GM12864 (cell line): ENCODE measurements around the gene CACNB2.

ENCODE experiments used
- DNase-seq: peaks from one replicate; pipeline ENCODE4 v3.0.0-alpha.2; 2011; ENCODE audit warnings: low read depth
- H3K4me3 ChIP-seq: 2 replicates; pipeline ENCODE4 v1.5.1; 2011; ENCODE audit warnings: mild to moderate bottlenecking, low read depth, low read length, control low read depth
- TF ChIP-seq, protein P1 (sequence below): IDR thresholded peaks from 2 replicates; pipeline ENCODE4 v1.5.1; 2011; ENCODE audit warnings: low read depth, mild to moderate bottlenecking, moderate library complexity, low read length, control low read depth, inconsistent platforms; ENCODE audit errors: missing control alignments

Gene CACNB2

DNA sequence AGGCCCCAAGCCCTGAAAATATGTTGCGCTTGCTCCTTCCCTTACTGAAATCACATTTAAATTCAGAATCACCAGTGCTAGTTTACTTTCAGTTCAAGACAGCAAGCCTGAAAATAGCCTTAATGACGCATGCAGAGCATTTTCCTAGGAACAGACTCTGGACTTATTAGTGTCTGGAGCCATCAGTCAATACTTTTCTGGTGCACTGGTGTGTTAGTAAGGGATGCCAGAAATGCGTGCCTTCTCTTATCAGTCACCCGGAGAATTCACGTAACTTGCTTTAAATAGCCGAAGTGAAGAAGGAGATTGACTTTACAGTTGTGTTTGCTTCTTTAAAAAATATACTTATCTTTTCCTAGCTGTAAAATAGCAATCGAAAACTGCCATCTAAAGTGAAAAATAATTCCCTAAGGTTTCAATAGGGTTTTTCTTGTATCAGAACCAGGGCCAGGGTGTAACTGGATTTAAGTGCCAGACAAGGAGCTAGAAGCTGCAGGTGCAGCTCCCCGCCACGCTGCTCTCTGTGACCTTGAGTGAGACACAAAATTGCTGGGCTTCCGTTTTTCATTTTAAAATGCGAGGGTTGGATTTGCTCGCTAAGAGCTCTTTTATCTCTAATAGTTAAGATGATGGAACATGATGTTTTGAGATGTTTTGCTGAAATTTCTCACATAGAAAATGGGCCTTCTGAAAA, 333.3 kb downstream of the CACNB2 start:
- H3K4me3 ChIP-seq: no peak overlapping the region
- no peak for DNase-seq
- TF ChIP-seq, protein P1, sequence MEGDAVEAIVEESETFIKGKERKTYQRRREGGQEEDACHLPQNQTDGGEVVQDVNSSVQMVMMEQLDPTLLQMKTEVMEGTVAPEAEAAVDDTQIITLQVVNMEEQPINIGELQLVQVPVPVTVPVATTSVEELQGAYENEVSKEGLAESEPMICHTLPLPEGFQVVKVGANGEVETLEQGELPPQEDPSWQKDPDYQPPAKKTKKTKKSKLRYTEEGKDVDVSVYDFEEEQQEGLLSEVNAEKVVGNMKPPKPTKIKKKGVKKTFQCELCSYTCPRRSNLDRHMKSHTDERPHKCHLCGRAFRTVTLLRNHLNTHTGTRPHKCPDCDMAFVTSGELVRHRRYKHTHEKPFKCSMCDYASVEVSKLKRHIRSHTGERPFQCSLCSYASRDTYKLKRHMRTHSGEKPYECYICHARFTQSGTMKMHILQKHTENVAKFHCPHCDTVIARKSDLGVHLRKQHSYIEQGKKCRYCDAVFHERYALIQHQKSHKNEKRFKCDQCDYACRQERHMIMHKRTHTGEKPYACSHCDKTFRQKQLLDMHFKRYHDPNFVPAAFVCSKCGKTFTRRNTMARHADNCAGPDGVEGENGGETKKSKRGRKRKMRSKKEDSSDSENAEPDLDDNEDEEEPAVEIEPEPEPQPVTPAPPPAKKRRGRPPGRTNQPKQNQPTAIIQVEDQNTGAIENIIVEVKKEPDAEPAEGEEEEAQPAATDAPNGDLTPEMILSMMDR: no peak

DNA sequence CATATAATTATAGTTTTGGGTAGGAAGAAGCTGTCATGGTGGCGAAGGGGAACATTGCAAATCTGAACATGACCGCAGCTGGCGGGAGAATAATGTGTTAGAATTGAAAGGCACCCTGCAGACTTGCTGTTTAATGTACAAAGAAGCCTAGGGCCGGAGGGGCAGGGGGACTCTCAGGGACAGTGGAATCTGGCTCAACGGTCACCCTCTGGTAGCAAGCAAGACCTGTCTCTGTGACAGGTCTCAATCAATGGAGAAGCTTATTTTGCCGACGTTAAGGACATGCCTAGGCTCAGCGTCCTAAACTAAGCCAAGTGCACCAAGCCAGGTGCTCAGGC, 333.9 kb downstream of the CACNB2 start:
- H3K4me3 ChIP-seq: no peak overlapping the region
- no peak for DNase-seq
- TF ChIP-seq, protein P1: no peak

DNA sequence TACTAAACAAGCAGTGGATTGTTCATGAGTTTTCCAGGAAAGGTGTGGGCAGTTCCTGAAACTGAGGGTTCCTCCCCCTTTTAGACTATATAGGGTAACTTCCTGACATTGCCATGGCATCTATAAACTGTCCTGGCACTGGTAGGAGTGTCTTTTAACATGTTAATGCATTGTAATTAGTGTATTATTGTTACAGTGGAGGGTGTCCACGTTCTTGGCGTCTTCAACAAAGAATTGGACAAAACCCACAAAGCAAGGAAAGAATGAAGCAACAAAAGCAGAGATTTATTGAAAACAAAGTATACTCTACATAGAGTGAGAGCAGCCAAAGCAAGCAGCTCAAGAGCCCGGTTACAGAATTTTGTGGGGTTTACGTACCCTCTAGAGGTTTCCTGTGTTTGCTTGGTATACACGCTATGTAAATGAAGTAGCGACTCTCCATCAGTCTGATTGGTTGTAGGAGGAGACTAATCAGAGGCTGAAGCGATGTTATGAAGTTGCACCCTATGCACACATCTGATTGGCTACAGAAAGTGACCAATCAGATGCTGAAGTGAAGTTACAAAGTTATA, 335.9 kb downstream of the CACNB2 start:
- no peak overlapping the region for H3K4me3 ChIP-seq
- TF ChIP-seq, protein P1: no peak
- no peak for DNase-seq

DNA sequence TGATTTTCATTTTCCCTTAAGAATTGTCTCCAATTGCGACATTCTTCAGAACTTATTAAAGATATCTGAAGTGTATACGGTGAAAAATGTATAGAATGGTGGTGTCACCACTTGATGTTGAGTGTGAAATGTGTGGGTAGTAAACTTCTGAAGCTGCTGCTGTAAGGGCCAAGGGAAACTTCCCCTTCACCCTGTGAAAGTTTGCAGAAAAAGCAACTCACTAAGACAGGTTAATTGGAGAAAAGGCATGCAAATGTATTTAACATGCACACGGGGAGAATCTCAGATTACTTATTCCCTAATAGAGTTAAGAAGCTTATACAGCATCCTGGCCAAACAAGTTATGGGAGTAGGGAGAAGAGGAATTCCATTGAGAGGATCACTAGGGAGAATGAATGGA, 338.1 kb downstream of the CACNB2 start:
- no peak overlapping the region for H3K4me3 ChIP-seq
- TF ChIP-seq, protein P1: no peak
- no peak for DNase-seq

DNA sequence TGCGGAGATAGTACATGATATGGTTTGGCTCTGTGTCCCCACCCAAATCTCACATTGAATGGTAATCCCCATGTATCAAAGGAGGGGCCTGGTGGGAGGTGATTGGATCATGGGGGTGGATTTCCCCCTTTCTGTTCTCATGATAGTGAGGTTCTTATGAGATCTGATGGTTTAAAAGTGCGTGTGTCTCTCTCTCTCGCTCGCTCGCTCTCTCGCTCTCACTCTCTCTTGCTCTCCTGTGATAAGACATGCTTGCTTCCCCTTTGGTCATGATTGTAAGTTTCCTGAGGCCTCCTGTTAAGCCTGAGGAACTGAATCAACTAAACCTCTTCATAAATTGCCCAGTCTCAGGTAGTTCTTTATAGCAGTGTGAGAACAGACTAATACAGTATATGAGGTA, 339.3 kb downstream of the CACNB2 start:
- TF ChIP-seq, protein P1: no peak
- no peak for DNase-seq
- no peak overlapping the region for H3K4me3 ChIP-seq

DNA sequence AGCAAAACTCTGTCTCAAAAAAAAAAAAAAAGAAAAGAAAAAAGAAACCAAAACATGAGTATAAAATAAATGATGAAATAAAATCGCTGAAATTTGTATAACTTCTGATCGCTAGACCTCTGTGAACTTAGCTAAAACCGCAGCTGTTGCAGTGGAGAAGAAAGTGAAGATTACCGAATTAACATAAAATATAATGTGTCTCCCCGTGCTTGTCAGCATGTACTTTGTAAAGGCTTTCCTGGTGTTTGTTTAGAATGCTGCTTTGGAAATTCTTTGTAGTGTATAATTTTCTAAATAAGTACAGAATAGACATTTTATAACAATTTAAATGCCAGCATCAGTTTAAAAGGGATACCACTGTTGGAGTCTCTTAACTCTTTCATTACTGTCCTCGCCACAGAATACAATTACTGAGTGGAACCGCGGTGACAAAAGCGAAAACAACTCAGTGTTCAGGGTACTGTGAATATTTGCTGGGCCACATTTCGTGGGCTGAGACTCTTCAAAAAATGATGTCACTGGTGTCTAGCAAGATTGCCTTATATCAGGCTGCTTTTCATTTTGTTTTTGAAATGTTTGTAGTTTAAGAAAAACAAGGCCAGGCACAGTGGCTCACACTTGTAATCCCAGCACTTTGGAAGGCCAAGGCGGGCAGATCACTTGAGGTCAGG, 343.4 kb downstream of the CACNB2 start:
- no peak for DNase-seq
- no peak overlapping the region for H3K4me3 ChIP-seq
- TF ChIP-seq, protein P1: no peak
